ENCODE results near the gene TNIP1.

TNIP1 gene

GRCh38 chr5:151093476-151093889 lies 12.6 kb upstream of the TNIP1 start:
- DNase-seq (ENCODE audit: insufficient read length) (no peak), FAIRE-seq (no peak)

GRCh38 chr5:151092762-151093161 lies 11.9 kb upstream of the TNIP1 start:
- DNase-seq (ENCODE audit: insufficient read length) (no peak), FAIRE-seq (no peak)
- TF ChIP-seq TAF1 (IDR thresholded peaks at IDR 0.05; ENCODE audit: borderline replicate concordance, low read depth, low read length) (no peak), POLR2AphosphoS5 (IDR thresholded peaks at IDR 0.05; ENCODE audit: low read depth, low read length) (peak; percentile 66)

More at GRCh38 chr5:151093476-151093889, 12.6 kb upstream of the TNIP1 start:
- no peak for TF ChIP-seq POLR2A (IDR thresholded peaks at IDR 0.05; ENCODE audit: low read depth, low read length)
- TF ChIP-seq TAF1 (IDR thresholded peaks at IDR 0.05; ENCODE audit: borderline replicate concordance, low read depth, low read length), result no peak
- TF ChIP-seq POLR2AphosphoS5 (IDR thresholded peaks at IDR 0.05; ENCODE audit: low read depth, low read length), result no peak

GRCh38 chr5:151089726-151090125 lies 8.9 kb upstream of the TNIP1 start:
- FAIRE-seq, result no peak
- TF ChIP-seq POLR2A (IDR thresholded peaks at IDR 0.05; ENCODE audit: low read depth, low read length) (no peak), TAF1 (IDR thresholded peaks at IDR 0.05; ENCODE audit: borderline replicate concordance, low read depth, low read length) (no peak), POLR2AphosphoS5 (IDR thresholded peaks at IDR 0.05; ENCODE audit: low read depth, low read length) (no peak; the same call in 1 of the 2 replicates)
- no peak for DNase-seq (ENCODE audit: insufficient read length)

GRCh38 chr5:151088986-151089385 lies 8.2 kb upstream of the TNIP1 start:
- DNase-seq (ENCODE audit: insufficient read length) (no peak), FAIRE-seq (no peak)
- TF ChIP-seq POLR2AphosphoS5 (IDR thresholded peaks at IDR 0.05; ENCODE audit: low read depth, low read length) (0 out of 2 replicates have a peak, but pooled peaks have one; percentile 25), TAF1 (IDR thresholded peaks at IDR 0.05; ENCODE audit: borderline replicate concordance, low read depth, low read length) (no peak)

GRCh38 chr5:151087486-151087885 lies 6.7 kb upstream of the TNIP1 start:
- TF ChIP-seq POLR2A (IDR thresholded peaks at IDR 0.05; ENCODE audit: low read depth, low read length), result no peak
- no peak for TF ChIP-seq POLR2AphosphoS5 (IDR thresholded peaks at IDR 0.05; ENCODE audit: low read depth, low read length)
- TF ChIP-seq TAF1 (IDR thresholded peaks at IDR 0.05; ENCODE audit: borderline replicate concordance, low read depth, low read length), result no peak
- no peak for FAIRE-seq
- DNase-seq (ENCODE audit: insufficient read length), result no peak

- FAIRE-seq, result peak; percentile 96
- TF ChIP-seq TAF1 (IDR thresholded peaks at IDR 0.05; ENCODE audit: borderline replicate concordance, low read depth, low read length), result peak; percentile 60; the same call in 1 of the 2 replicates
- TF ChIP-seq POLR2AphosphoS5 (IDR thresholded peaks at IDR 0.05; ENCODE audit: low read depth, low read length), result peak; percentile 79; the same call in 1 of the 2 replicates
- TF ChIP-seq POLR2A (IDR thresholded peaks at IDR 0.05; ENCODE audit: low read depth, low read length), result peak; percentile 73; the same call in 1 of the 2 replicates
- DNase-seq (ENCODE audit: insufficient read length), result peak; percentile 73
Measured at GRCh38 chr5:151086905-151087360, 6.1 kb upstream of the TNIP1 start.

GRCh38 chr5:151086192-151086869 lies 5.5 kb upstream of the TNIP1 start:
- DNase-seq (ENCODE audit: insufficient read length) (no peak), FAIRE-seq (peak; percentile 81)
- TF ChIP-seq POLR2AphosphoS5 (IDR thresholded peaks at IDR 0.05; ENCODE audit: low read depth, low read length), result no peak
- TF ChIP-seq TAF1 (IDR thresholded peaks at IDR 0.05; ENCODE audit: borderline replicate concordance, low read depth, low read length), result no peak
- no peak for TF ChIP-seq POLR2A (IDR thresholded peaks at IDR 0.05; ENCODE audit: low read depth, low read length)

GRCh38 chr5:151085517-151086041 lies 4.7 kb upstream of the TNIP1 start:
- peak; percentile 89 for FAIRE-seq
- TF ChIP-seq TAF1 (IDR thresholded peaks at IDR 0.05; ENCODE audit: borderline replicate concordance, low read depth, low read length) (no peak), POLR2A (IDR thresholded peaks at IDR 0.05; ENCODE audit: low read depth, low read length) (no peak; the same call in 1 of the 2 replicates), POLR2AphosphoS5 (IDR thresholded peaks at IDR 0.05; ENCODE audit: low read depth, low read length) (peak; percentile 66; the same call in 1 of the 2 replicates)
- DNase-seq (ENCODE audit: insufficient read length), result no peak

GRCh38 chr5:151084363-151084762 lies 3.5 kb upstream of the TNIP1 start:
- DNase-seq (ENCODE audit: insufficient read length), result no peak
- no peak for FAIRE-seq
- TF ChIP-seq POLR2AphosphoS5 (IDR thresholded peaks at IDR 0.05; ENCODE audit: low read depth, low read length) (no peak), POLR2A (IDR thresholded peaks at IDR 0.05; ENCODE audit: low read depth, low read length) (no peak)

- DNase-seq (ENCODE audit: insufficient read length) (no peak), FAIRE-seq (peak; percentile 81)
- TF ChIP-seq POLR2A (IDR thresholded peaks at IDR 0.05; ENCODE audit: low read depth, low read length) (no peak), TAF1 (IDR thresholded peaks at IDR 0.05; ENCODE audit: borderline replicate concordance, low read depth, low read length) (no peak)
Measured at GRCh38 chr5:151083081-151083676, 2.3 kb upstream of the TNIP1 start.

GRCh38 chr5:151082282-151082902 lies 1.6 kb upstream of the TNIP1 start:
- FAIRE-seq, result peak; percentile 66
- DNase-seq (ENCODE audit: insufficient read length), result no peak
- TF ChIP-seq POLR2AphosphoS5 (IDR thresholded peaks at IDR 0.05; ENCODE audit: low read depth, low read length) (no peak), POLR2A (IDR thresholded peaks at IDR 0.05; ENCODE audit: low read depth, low read length) (no peak), TAF1 (IDR thresholded peaks at IDR 0.05; ENCODE audit: borderline replicate concordance, low read depth, low read length) (no peak)

Data from GM12892 (cell line).